Gastrocnemius medialis (tissue), 4 donors: ENCODE data around the gene RYR2.

Source experiments
- POLR2A ChIP-seq, 2 donors: fragments of 450-650 bp; IDR thresholded peaks; one replicate each; pipeline ENCODE4 v1.6.1; 2017; ENCODE audit warnings: antibody characterized with exemption in 2 of 2, mild to moderate bottlenecking in 2 of 2, moderate library complexity in 2 of 2
- TF ChIP-seq, protein P1 (sequence below), 5 experiments: fragments of 450-650 bp in 3 of 5; fragments of 200-600 bp in 2 of 5; sonication (generic) in 2 of 5; IDR thresholded peaks in 4 of 5; conservative IDR thresholded peaks in 1 of 5; 1 replicate in 4 of 5; 2 replicates in 1 of 5; pipeline ENCODE4 v1.5.1; 2016 to 2019; ENCODE audit warnings: antibody characterized with exemption in 5 of 5, mild to moderate bottlenecking in 3 of 5, moderate library complexity in 3 of 5

DNA sequence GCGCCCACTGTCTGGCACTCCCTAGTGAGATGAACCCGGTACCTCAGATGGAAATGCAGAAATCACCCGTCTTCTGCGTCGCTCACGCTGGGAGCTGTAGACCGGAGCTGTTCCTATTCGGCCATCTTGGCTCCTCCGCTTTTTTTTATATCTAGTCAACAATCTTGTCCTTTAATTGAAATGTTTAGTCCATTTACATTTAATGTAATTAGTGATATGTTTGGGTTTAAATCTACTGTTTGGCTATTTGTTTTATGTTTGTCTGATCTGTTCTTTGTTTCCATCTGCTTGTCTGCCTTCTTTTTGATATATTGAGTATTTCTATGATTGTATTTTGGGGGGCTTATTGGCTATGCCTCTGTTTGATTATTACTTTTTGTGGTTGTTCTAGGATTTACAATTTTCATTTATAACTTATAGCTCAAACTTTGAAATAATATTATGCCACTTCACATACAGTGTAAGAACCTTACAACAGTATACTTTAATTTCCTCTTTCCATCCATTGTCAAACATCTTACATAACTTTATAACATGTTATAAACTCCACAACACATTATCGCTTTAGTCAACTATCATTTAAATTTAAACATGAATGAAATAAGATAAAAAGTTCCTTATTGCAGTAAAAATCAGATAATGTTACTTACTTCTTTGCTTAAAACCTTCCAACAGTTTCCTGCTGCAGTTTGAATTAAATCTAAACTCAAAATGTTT lies 16.5 kb upstream of the RYR2 start:
- TF ChIP-seq POLR2A (IDR thresholded peaks at IDR 0.05) = no peak
- TF ChIP-seq, protein P1, sequence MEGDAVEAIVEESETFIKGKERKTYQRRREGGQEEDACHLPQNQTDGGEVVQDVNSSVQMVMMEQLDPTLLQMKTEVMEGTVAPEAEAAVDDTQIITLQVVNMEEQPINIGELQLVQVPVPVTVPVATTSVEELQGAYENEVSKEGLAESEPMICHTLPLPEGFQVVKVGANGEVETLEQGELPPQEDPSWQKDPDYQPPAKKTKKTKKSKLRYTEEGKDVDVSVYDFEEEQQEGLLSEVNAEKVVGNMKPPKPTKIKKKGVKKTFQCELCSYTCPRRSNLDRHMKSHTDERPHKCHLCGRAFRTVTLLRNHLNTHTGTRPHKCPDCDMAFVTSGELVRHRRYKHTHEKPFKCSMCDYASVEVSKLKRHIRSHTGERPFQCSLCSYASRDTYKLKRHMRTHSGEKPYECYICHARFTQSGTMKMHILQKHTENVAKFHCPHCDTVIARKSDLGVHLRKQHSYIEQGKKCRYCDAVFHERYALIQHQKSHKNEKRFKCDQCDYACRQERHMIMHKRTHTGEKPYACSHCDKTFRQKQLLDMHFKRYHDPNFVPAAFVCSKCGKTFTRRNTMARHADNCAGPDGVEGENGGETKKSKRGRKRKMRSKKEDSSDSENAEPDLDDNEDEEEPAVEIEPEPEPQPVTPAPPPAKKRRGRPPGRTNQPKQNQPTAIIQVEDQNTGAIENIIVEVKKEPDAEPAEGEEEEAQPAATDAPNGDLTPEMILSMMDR (IDR thresholded peaks at IDR 0.05 in 4 of 5, conservative IDR thresholded peaks at IDR 0.05 in 1 of 5) = no peak
